Left renal cortex interstitium (tissue), 4 donors: ENCODE results near the gene KCNN3. TPM values are rescaled to one million over a fixed set of nuclear protein-coding genes. Genes with fewer than 3 reads are reported as not detected.

Experiments
- DNase-seq, 4 donors: peaks; one replicate each; pipeline ENCODE4 v3.0.0-alpha.2; 2013; ENCODE audit warnings: low read depth in 4 of 4, low spot score in 2 of 4, missing footprints in 1 of 4
- polyA plus RNA-seq, 4 donors: library from polyadenylated mRNA; unstranded; fragments of 120-200 nt; gene quantifications; one replicate each; pipeline ENCODE4 v1.2.1, GENCODE V29; 2013; ENCODE audit not compliant: insufficient read length in 4 of 4

Gene KCNN3
- polyA plus RNA-seq, 4 donors, result 2.4 to 3.3 (median 2.5) TPM

GRCh38 chr1:154845174-154845573 lies 24.9 kb downstream of the KCNN3 start:
- DNase-seq, result no peak

GRCh38 chr1:154844297-154844681 lies 25.8 kb downstream of the KCNN3 start:
- DNase-seq, result no peak

GRCh38 chr1:154843636-154844296 lies 26.3 kb downstream of the KCNN3 start:
- DNase-seq, result no peak

- DNase-seq, result no peak
Observed at GRCh38 chr1:154842635-154843034, 27.4 kb downstream of the KCNN3 start.

- DNase-seq, result no peak
Observed at GRCh38 chr1:154841384-154841783, 28.7 kb downstream of the KCNN3 start.

- DNase-seq, result peak in 2 of 4 donors; percentile 56 to 72
Observed at GRCh38 chr1:154840269-154841176, 29.6 kb downstream of the KCNN3 start.

GRCh38 chr1:154839691-154840090 lies 30.4 kb downstream of the KCNN3 start:
- DNase-seq, result no peak

GRCh38 chr1:154838988-154839387 lies 31.1 kb downstream of the KCNN3 start:
- DNase-seq, result no peak

GRCh38 chr1:154838461-154838860 lies 31.6 kb downstream of the KCNN3 start:
- no peak for DNase-seq

- DNase-seq, result peak in 3 of 4 donors; percentile 34 to 65 (median 60)
Observed at GRCh38 chr1:154837672-154838171, 32.4 kb downstream of the KCNN3 start.

GRCh38 chr1:154837034-154837671 lies 32.9 kb downstream of the KCNN3 start:
- DNase-seq, result no peak

GRCh38 chr1:154835531-154836324 lies 34.4 kb downstream of the KCNN3 start:
- no peak for DNase-seq

GRCh38 chr1:154833841-154834240 lies 36.2 kb downstream of the KCNN3 start:
- no peak for DNase-seq

GRCh38 chr1:154833209-154833608 lies 36.9 kb downstream of the KCNN3 start:
- DNase-seq, result no peak

GRCh38 chr1:154832384-154832783 lies 37.7 kb downstream of the KCNN3 start:
- no peak for DNase-seq

GRCh38 chr1:154831462-154831861 lies 38.6 kb downstream of the KCNN3 start:
- DNase-seq, result no peak

- DNase-seq, result no peak
Observed at GRCh38 chr1:154829062-154829461, 41.0 kb downstream of the KCNN3 start.

- DNase-seq, result no peak
Observed at GRCh38 chr1:154824179-154825000, 45.7 kb downstream of the KCNN3 start.

- DNase-seq, result no peak
Observed at GRCh38 chr1:154822717-154823116, 47.4 kb downstream of the KCNN3 start.

- no peak for DNase-seq
Observed at GRCh38 chr1:154822233-154822632, 47.8 kb downstream of the KCNN3 start.
